ENCODE measurements around the gene RAD51.

DNA sequence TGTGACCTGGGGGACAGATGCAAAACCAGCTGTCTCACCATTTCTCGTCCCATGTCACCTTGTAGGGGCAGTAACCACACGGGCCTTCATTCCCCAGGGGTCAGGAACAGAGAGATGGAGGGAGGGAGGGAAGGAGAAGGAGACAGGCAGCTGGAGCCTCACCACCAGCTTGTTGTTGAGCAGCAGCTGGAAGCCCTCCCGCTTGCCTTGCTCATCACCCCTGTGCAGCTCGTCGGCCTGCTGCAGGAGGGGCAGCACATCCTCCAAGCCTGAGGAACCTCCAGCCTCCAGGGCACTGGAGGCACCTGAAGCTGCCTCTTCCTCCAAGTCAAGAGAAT lies 49.8 kb downstream of the RAD51 start:
- TF ChIP-seq POLR2A (IDR thresholded peaks at IDR 0.05; ENCODE audit: low read length) (no peak), GATA1 (IDR thresholded peaks at IDR 0.05; ENCODE audit: low read depth, low read length) (no peak)

All from erythroblast (primary cell).